HG03575 (cell line): ENCODE data around the gene CD200R1.

ENCODE experiments used
- ATAC-seq: cut with Tn5 transposase; IDR thresholded peaks from one replicate; pipeline ENCODE4 v1.9.1; 2021; ENCODE audit not compliant: unreplicated experiment, insufficient number of reproducible peaks, low FRiP score; ENCODE audit errors: extremely low read depth

CD200R1 gene

GRCh38 chr3:112908252-112908651 is 66.7 kb downstream of the CD200R1 start:
- peak; percentile 92 for ATAC-seq

GRCh38 chr3:112904786-112905185 is 70.1 kb downstream of the CD200R1 start:
- ATAC-seq, result no peak

- no peak for ATAC-seq
These were observed 74.8 kb downstream of the CD200R1 start for GRCh38 chr3:112900113-112900512.

- ATAC-seq, result no peak
These were observed 77.1 kb downstream of the CD200R1 start for GRCh38 chr3:112897791-112898190.

GRCh38 chr3:112894258-112894657 is 80.6 kb downstream of the CD200R1 start:
- ATAC-seq, result no peak

- ATAC-seq, result no peak
These were observed 85.5 kb downstream of the CD200R1 start for GRCh38 chr3:112889357-112889756.

- ATAC-seq, result no peak
These were observed 86.4 kb downstream of the CD200R1 start for GRCh38 chr3:112888381-112889085.

- ATAC-seq, result no peak
These were observed 90.1 kb downstream of the CD200R1 start for GRCh38 chr3:112884678-112885290.

- no peak for ATAC-seq
These were observed 93.0 kb downstream of the CD200R1 start for GRCh38 chr3:112881891-112882290.

- no peak for ATAC-seq
These were observed 99.3 kb downstream of the CD200R1 start for GRCh38 chr3:112875561-112875960.

GRCh38 chr3:112874725-112875124 is 100.2 kb downstream of the CD200R1 start:
- no peak for ATAC-seq

- no peak for ATAC-seq
These were observed 101.3 kb downstream of the CD200R1 start for GRCh38 chr3:112873632-112874031.

- ATAC-seq, result no peak
These were observed 103.2 kb downstream of the CD200R1 start for GRCh38 chr3:112871735-112872134.
